HEK293 (cell line): ENCODE measurements around the gene FAM83C.
"Not testable (repeated sequence)": the region's sequence is repeated elsewhere in the genome, so short reads cannot be mapped to it uniquely, and the experiment has no call there.

Source experiments
- CTCF ChIA-PET: fragments of 350-600 bp; formaldehyde crosslinking; extraction: SDS; loops from one replicate; lab custom pipeline; 2021; ENCODE audit warnings: antibody characterized with exemption; lab: Yijun Ruan, JAX
- POLR2A ChIA-PET: fragments of 300-600 bp; formaldehyde crosslinking; extraction: SDS; loops from one replicate; lab custom pipeline; 2020; ENCODE audit warnings: antibody characterized with exemption, inconsistent platforms; lab: Yijun Ruan, JAX
- H3K27ac ChIP-seq: fragments of 200-500 bp; sonication (Bioruptor generic); 2 replicates; pipeline ENCODE4 v1.5.1; 2014; ENCODE audit warnings: low read depth, low read length, control low read depth, inconsistent platforms; ENCODE audit errors: extremely low read depth
- H3K36me3 ChIP-seq, 2 experiments: fragments of 200-500 bp in 1 of 2; sonication (Bioruptor generic) in 1 of 2; 1 replicate in 1 of 2; 2 replicates in 1 of 2; pipeline ENCODE4 v1.5.1; 2014 to 2017; ENCODE audit warnings: inconsistent platforms in 2 of 2, low read length in 2 of 2; ENCODE audit not compliant: control insufficient read depth in 2 of 2, insufficient read depth in 1 of 2
- H3K4me1 ChIP-seq: fragments of 200-500 bp; sonication (Bioruptor generic); 2 replicates; pipeline ENCODE4 v1.5.1; 2014; ENCODE audit warnings: mild to moderate bottlenecking, low read length, inconsistent platforms; ENCODE audit not compliant: control insufficient read depth, insufficient read depth
- H3K4me3 ChIP-seq: 2 replicates; pipeline ENCODE4 v1.5.1; 2011; ENCODE audit warnings: low read depth, mild to moderate bottlenecking, control low read depth, low read length, moderate library complexity
- H3K9me3 ChIP-seq: fragments of 200-500 bp; sonication (Bioruptor generic); 2 replicates; pipeline ENCODE4 v1.5.1; 2014; ENCODE audit warnings: low read depth, low read length, inconsistent platforms; ENCODE audit not compliant: control insufficient read depth, insufficient read depth
- BCL11A ChIP-seq: fragments of 450-650 bp; formaldehyde crosslinking; IDR thresholded peaks from 2 replicates; pipeline ENCODE4 v1.5.1; 2016; ENCODE audit warnings: low read depth, missing biosample characterization, missing genetic modification characterization
- CTCF ChIP-seq: fragments of 450-650 bp; formaldehyde crosslinking; IDR thresholded peaks from 2 replicates; pipeline ENCODE4 v1.5.1; 2016; ENCODE audit warnings: missing biosample characterization, missing genetic modification characterization
- GLIS1 ChIP-seq: fragments of 450-650 bp; formaldehyde crosslinking; IDR thresholded peaks from 2 replicates; pipeline ENCODE4 v1.5.1; 2016; ENCODE audit warnings: missing biosample characterization, missing genetic modification characterization
- HOXA7 ChIP-seq: sonication (generic); formaldehyde crosslinking; IDR thresholded peaks from 2 replicates; pipeline ENCODE4 v1.8.1; 2022; ENCODE audit warnings: missing genetic modification reagents, borderline replicate concordance
- KLF1 ChIP-seq: fragments of 450-650 bp; formaldehyde crosslinking; IDR thresholded peaks from 2 replicates; pipeline ENCODE4 v1.5.1; 2016; ENCODE audit warnings: missing biosample characterization, missing genetic modification characterization
- PRDM1 ChIP-seq: fragments of 450-650 bp; formaldehyde crosslinking; IDR thresholded peaks from 2 replicates; pipeline ENCODE4; 2016; ENCODE audit warnings: missing biosample characterization, missing genetic modification characterization
- PRDM10 ChIP-seq: fragments of 450-650 bp; formaldehyde crosslinking; IDR thresholded peaks from 2 replicates; pipeline ENCODE4 v1.5.1; 2016; ENCODE audit warnings: missing biosample characterization, missing genetic modification characterization
- SCRT2 ChIP-seq: fragments of 450-650 bp; formaldehyde crosslinking; IDR thresholded peaks from 2 replicates; pipeline ENCODE4 v1.5.1; 2016; ENCODE audit warnings: missing biosample characterization, missing genetic modification characterization
- SP2 ChIP-seq: fragments of 450-650 bp; formaldehyde crosslinking; IDR thresholded peaks from 2 replicates; pipeline ENCODE4 v1.5.1; 2016; ENCODE audit warnings: missing biosample characterization, missing genetic modification characterization
- ZBTB17 ChIP-seq: fragments of 450-650 bp; formaldehyde crosslinking; IDR thresholded peaks from 2 replicates; pipeline ENCODE4 v1.5.1; 2016; ENCODE audit warnings: missing biosample characterization, missing genetic modification characterization
- ZNF362 ChIP-seq: fragments of 450-650 bp; formaldehyde crosslinking; IDR thresholded peaks from 2 replicates; pipeline ENCODE4 v1.5.1; 2016; ENCODE audit warnings: missing biosample characterization, missing genetic modification characterization
- ZNF391 ChIP-seq: fragments of 450-650 bp; formaldehyde crosslinking; IDR thresholded peaks from 2 replicates; pipeline ENCODE4 v1.5.1; 2016; ENCODE audit warnings: low read depth, missing biosample characterization, missing genetic modification characterization, borderline replicate concordance
- ZNF514 ChIP-seq: fragments of 450-650 bp; formaldehyde crosslinking; IDR thresholded peaks from 2 replicates; pipeline ENCODE4 v1.5.1; 2016; ENCODE audit warnings: missing biosample characterization, missing genetic modification characterization
- ZNF529 ChIP-seq: fragments of 450-650 bp; formaldehyde crosslinking; IDR thresholded peaks from 2 replicates; pipeline ENCODE4 v1.5.1; 2017; ENCODE audit warnings: missing genetic modification characterization, missing biosample characterization; ENCODE audit not compliant: insufficient replicate concordance
- ZNF600 ChIP-seq: fragments of 450-650 bp; formaldehyde crosslinking; IDR thresholded peaks from 2 replicates; pipeline ENCODE4 v1.5.1; 2016; ENCODE audit warnings: missing biosample characterization, missing genetic modification characterization
- ZNF629 ChIP-seq: fragments of 450-650 bp; formaldehyde crosslinking; IDR thresholded peaks from 2 replicates; pipeline ENCODE4 v1.5.1; 2017; ENCODE audit warnings: missing biosample characterization, missing genetic modification characterization
- ZNF654 ChIP-seq: fragments of 450-650 bp; formaldehyde crosslinking; IDR thresholded peaks from 2 replicates; pipeline ENCODE4 v1.5.1; 2016; ENCODE audit warnings: low read depth, missing biosample characterization, missing genetic modification characterization
- ZNF747 ChIP-seq: fragments of 450-650 bp; formaldehyde crosslinking; IDR thresholded peaks from 2 replicates; pipeline ENCODE4 v1.5.1; 2016; ENCODE audit warnings: missing biosample characterization, missing genetic modification characterization
- ZSCAN23 ChIP-seq: fragments of 450-650 bp; formaldehyde crosslinking; IDR thresholded peaks from 2 replicates; pipeline ENCODE4 v1.5.1; 2016; ENCODE audit warnings: missing biosample characterization, missing genetic modification characterization

Gene FAM83C

GRCh38 chr20:35264755-35265154 is 27.5 kb downstream of the FAM83C start:
- 0 out of 2 replicates have a peak, but pooled peaks have one; percentile 24 for TF ChIP-seq ZNF362 (tag by site-specific recombination)
- no peak for TF ChIP-seq SCRT2 (tag by site-specific recombination)
- TF ChIP-seq ZNF514 (tag by site-specific recombination), result no peak
- TF ChIP-seq ZNF654 (tag by site-specific recombination), result peak; percentile 26; the same call in 1 of the 2 replicates
- 0 out of 2 replicates have a peak, but pooled peaks have one; percentile 36 for TF ChIP-seq ZNF600 (tag by site-specific recombination)
- TF ChIP-seq CTCF (tag by site-specific recombination), result peak; percentile 53
- ChIA-PET CTCF (interaction anchor here (0.6 to 11.4 kb wide), 9 partner anchors 13 to 168 kb away, joined by 3 to 150 read pairs (median 5); partner anchors contain the start of gene EDEM2), POLR2A (interaction anchor here (0.8 to 1.9 kb wide), 3 partner anchors 13 to 392 kb away, joined by 4 to 10 read pairs (median 5); partner anchors contain the start of genes GGT7 and MMP24OS)

GRCh38 chr20:35263532-35264341 is 28.5 kb downstream of the FAM83C start:
- no peaks in the 10 kb centered on the region for H3K4me1 ChIP-seq
- no peak for TF ChIP-seq HOXA7 (CRISPR knock-in tag)
- TF ChIP-seq ZNF600 (tag by site-specific recombination), result 0 out of 2 replicates have a peak, but pooled peaks have one; percentile 18
- no peak for TF ChIP-seq ZNF391 (tag by site-specific recombination)
- no peak for TF ChIP-seq ZNF629
- TF ChIP-seq ZNF529 (tag by site-specific recombination), result no peak
- no peak for TF ChIP-seq ZNF747 (tag by site-specific recombination)
- no peak for TF ChIP-seq BCL11A
- peak; percentile 6; the same call in 1 of the 2 replicates for TF ChIP-seq ZBTB17 (tag by site-specific recombination)
- no peak for TF ChIP-seq SP2 (tag by site-specific recombination)
- no peak for TF ChIP-seq ZSCAN23 (tag by site-specific recombination)
- H3K27ac ChIP-seq, result no peak overlapping the region
- ChIA-PET CTCF (interaction anchor here (0.6 to 11.4 kb wide), 13 partner anchors 8 to 176 kb away, joined by 3 to 150 read pairs (median 4); partner anchors contain the start of gene EDEM2), POLR2A (interaction anchor here (0.6 to 1.9 kb wide), 6 partner anchors 14 to 590 kb away, joined by 3 to 10 read pairs (median 4); partner anchors contain the start of genes GGT7 and MMP24OS)
- H3K4me3 ChIP-seq, result no peak overlapping the region
- H3K9me3 ChIP-seq, result no peaks in the 10 kb centered on the region
- no peaks in the 10 kb centered on the region for H3K36me3 ChIP-seq

More at GRCh38 chr20:35264755-35265154, 27.5 kb downstream of the FAM83C start:
- no peak overlapping the region for H3K27ac ChIP-seq
- no peaks in the 10 kb centered on the region for H3K36me3 ChIP-seq
- H3K9me3 ChIP-seq, result no peaks in the 10 kb centered on the region
- H3K4me3 ChIP-seq, result no peak overlapping the region
- no peaks in the 10 kb centered on the region for H3K4me1 ChIP-seq

- ChIA-PET CTCF (interaction anchor here (0.6 to 11.4 kb wide), 6 partner anchors 9 to 177 kb away, joined by 3 to 150 read pairs (median 3); partner anchors contain the start of gene EDEM2), POLR2A (interaction anchor here (0.6 to 1.9 kb wide), 3 partner anchors 15 to 591 kb away, joined by 3 to 10 read pairs (median 7); partner anchors contain the start of gene MMP24OS)
- H3K4me3 ChIP-seq, H3K36me3 ChIP-seq, H3K4me1 ChIP-seq, H3K27ac ChIP-seq, H3K9me3 ChIP-seq: not testable (repeated sequence)
- peak; percentile 59 for TF ChIP-seq PRDM10 (tag by site-specific recombination)
- TF ChIP-seq KLF1 (tag by site-specific recombination), result 0 out of 2 replicates have a peak, but pooled peaks have one; percentile 16
- peak; percentile 42; the same call in 1 of the 2 replicates for TF ChIP-seq PRDM1 (tag by site-specific recombination)
- TF ChIP-seq GLIS1 (tag by site-specific recombination), result peak; percentile 92
- TF ChIP-seq ZNF600 (tag by site-specific recombination), result peak; percentile 77; the same call in 1 of the 2 replicates
Measured at GRCh38 chr20:35262731-35263531, 29.3 kb downstream of the FAM83C start.
